ENCODE data around the gene LYST. TPM values are rescaled to one million over a fixed set of nuclear protein-coding genes. Genes with fewer than 3 reads are reported as not detected.

Gene LYST
- total and polyA plus RNA-seq, 2 of the 8 experiments (the other 6 are each of a cell fraction or from before 2014, with no cell fraction given): 0.29 to 0.58 TPM

DNA sequence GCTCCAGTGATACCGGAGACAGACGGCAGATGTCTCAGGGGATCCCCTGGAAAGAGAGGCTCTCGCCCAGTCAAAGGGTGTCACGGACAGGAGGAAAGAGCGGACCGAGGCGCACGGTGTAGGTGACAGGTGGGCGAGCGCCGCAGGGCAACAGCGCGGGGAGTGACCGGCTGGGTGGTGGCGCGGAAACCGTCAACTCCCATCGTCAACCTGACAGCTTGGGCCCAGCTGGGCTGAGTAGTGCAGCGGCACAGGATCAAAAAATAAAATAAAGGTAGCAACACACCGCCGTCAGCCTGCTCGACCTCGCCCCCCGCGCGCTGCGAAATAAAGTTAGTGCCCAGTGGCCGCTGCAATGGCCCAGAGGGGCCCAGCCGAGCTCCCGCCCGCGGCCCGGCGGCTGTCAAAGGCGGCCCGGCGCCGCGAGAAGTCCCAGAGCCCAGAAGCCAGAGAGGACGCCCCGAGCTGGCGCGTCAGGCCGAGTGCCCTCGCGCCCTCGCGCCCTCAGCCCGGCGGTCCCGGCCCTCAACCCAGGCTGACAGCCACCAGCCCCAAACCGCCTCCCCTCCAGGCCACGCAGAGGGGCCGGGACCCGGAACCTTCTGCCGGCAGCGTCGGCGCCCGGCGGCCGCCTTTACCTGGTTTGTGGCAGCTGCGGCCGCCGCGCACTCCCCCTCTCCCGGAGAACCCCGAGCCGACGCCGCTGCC lies at the start of gene LYST (continued):
- TF ChIP-seq, protein P1, sequence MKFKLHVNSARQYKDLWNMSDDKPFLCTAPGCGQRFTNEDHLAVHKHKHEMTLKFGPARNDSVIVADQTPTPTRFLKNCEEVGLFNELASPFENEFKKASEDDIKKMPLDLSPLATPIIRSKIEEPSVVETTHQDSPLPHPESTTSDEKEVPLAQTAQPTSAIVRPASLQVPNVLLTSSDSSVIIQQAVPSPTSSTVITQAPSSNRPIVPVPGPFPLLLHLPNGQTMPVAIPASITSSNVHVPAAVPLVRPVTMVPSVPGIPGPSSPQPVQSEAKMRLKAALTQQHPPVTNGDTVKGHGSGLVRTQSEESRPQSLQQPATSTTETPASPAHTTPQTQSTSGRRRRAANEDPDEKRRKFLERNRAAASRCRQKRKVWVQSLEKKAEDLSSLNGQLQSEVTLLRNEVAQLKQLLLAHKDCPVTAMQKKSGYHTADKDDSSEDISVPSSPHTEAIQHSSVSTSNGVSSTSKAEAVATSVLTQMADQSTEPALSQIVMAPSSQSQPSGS (IDR thresholded peaks at IDR 0.05; ENCODE audit: low read length): no peak
- TF ChIP-seq KDM5A (IDR thresholded peaks at IDR 0.05; ENCODE audit: low read length) (no peak), JUND (IDR thresholded peaks at IDR 0.05; ENCODE audit: low read length) (no peak), CHD2 (IDR thresholded peaks at IDR 0.05; ENCODE audit: low read length) (no peak), RNF2 (IDR thresholded peaks at IDR 0.05; ENCODE audit: borderline replicate concordance, low read depth, low read length, missing control alignments, poor library complexity, severe bottlenecking) (no peak), PHF8 (conservative IDR thresholded peaks at IDR 0.05; ENCODE audit: low read depth, low read length) (no peak), TCF12 (IDR thresholded peaks at IDR 0.05; ENCODE audit: low read depth, low read length) (no peak), EGR1 (IDR thresholded peaks at IDR 0.05; ENCODE audit: borderline replicate concordance, low read depth, low read length) (no peak), FOSL1 (IDR thresholded peaks at IDR 0.05; ENCODE audit: insufficient read depth, low read depth, low read length) (no peak)
- TF ChIP-seq, protein P2, sequence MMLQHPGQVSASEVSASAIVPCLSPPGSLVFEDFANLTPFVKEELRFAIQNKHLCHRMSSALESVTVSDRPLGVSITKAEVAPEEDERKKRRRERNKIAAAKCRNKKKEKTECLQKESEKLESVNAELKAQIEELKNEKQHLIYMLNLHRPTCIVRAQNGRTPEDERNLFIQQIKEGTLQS (IDR thresholded peaks at IDR 0.05; ENCODE audit: insufficient read depth, low read depth, low read length): no peak
- TF ChIP-seq, protein P3, sequence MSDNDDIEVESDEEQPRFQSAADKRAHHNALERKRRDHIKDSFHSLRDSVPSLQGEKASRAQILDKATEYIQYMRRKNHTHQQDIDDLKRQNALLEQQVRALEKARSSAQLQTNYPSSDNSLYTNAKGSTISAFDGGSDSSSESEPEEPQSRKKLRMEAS (IDR thresholded peaks at IDR 0.05): 0 out of 2 replicates have a peak, but pooled peaks have one; percentile 18

Measured in H1 (cell line).